RPMI8226 (cell line): ENCODE data around the gene HPS1.

Experiments used
- DNase-seq: peaks from one replicate; pipeline ENCODE4 v3.0.0-alpha.2; 2015

HPS1 gene

DNA sequence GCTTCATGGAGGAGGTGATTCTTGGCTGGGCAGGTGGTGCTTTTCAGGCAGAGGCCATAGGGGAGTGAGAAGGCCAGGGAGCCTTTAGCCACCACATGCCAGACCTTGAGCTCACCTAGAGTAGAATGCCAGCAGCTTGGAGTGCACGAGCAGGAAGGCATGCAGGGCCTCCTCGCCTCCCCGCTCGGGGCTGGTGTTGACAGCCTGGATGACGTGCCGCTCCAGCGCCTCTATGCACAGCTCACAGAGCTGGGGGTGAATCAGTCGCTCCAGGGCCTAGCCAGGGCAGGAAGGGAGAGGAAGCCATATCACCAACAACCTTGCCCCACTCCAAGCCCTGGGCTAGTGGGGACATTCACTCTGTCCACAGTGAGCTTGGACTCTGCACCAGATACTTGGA lies 15.7 kb downstream of the HPS1 start:
- DNase-seq: no peak

DNA sequence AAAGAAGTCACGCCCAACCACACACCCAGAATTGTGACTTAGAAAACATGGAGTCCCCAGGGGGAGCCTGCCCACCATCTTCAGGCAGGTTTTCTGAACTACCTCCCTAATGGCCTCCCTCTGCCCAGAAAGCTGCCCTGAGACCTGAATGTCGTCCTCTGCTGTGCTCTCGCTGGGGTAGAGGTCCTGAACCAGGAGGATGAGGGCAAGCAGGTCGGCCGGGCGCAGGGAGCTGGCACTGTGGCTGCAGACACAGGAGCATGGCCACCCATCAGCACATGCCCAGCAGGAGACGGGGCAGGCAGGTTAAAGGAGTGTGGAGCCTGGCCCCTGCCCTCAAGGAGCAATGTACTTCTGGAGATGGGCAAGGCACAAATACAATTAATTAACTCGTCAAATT lies 16.3 kb downstream of the HPS1 start:
- DNase-seq: no peak

DNA sequence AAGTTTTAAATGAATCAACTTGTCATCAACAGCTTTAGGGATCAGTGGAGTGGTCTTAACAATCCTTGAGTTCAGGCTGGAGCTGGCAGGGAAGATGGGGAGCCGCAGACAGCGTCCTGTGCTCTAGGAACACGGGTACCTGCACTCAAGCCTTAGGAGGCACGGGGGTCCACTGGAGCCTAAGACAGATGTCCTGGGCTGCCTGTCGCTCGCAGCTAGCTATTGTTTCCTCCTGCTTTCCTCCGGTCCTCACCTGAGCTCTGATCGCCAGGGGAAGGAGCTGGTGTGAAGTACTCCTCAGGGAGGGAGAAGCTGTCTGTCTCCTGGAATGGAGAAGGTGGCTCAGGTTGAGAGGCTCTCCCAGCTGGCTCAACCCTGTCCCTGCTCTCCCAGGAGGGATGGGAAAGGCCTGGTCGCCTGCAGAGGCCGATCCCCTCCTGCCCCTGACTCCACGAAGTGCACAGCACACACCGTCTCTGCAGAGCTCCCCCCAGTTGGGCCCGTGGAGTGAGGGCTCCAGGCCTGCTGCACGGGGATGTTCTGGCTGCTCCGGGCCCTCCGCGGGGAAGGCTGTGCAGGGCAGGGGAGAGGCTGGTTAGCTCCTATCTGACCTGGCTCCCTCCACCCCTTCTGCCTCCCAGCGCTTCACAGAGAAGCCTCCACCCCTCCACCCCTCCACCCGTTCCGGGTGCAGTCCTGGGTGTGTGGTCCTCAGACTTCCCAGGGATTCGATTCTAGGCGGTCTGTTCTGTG lies 17.2 kb downstream of the HPS1 start:
- no peak for DNase-seq

DNA sequence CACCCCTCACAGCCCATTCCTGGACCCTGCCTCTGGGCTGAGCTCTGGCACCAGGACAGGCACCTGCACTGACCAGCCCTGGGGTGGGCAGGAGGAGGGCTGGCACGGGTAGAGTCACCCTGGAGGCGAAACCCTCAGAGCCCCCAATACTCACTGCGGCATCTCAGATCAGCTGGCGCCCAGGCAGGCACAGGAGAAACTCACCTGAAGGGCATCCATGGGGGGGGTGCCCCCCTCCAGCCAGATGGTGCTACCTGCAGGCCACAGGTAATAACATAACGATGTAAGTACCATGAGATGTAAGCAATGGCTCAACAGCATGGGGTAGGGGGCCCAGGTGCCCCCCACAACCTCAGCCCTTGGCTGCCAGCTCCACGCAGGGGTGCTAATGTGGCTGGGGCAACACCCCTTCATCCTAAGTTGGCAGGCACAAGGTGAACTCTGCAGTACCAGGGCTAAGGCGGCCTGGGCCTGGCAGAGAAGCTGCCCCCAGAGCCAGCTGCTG lies 19.7 kb downstream of the HPS1 start:
- no peak for DNase-seq

DNA sequence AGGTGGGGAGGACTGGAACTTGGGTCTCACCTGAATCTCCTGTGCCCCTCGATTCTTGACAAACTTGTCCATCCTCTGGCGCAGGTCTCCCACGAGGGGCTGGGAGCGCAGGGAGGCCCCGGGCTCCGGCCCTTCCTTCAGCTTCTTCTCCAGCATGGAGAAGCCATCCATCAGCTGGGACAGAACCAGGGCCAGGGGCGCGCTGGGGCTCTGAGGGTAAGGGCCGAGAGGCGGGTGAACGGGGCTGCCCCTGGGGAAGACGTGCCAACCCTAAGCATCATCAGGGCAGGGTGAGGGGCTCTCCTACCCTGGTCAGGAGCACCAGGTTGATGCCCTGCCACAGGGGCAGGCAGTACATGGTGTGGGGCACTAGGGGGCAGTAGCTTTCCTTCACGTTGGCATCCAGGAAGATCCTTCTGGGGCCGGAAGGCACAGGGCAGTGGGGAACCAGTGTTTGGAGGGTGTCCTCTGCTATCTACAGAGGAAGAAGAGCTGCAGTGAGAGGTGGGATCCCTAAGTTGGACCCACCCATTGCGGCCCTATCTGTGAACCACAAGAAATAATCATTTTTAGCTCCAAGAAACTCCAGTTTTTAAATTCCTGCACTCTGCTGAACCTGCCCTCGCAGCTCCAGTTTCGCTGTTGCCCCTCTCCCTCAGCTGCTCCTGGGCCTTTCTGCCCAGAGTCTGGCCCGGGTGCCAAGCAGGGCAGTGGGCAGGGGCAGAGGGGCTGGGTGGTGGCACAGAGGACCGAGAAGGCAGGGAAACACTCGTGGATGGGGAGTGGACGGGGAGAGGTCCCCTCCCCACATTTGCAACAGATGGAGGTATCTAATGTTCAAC lies 21.0 kb downstream of the HPS1 start:
- DNase-seq: peak; percentile 31

DNA sequence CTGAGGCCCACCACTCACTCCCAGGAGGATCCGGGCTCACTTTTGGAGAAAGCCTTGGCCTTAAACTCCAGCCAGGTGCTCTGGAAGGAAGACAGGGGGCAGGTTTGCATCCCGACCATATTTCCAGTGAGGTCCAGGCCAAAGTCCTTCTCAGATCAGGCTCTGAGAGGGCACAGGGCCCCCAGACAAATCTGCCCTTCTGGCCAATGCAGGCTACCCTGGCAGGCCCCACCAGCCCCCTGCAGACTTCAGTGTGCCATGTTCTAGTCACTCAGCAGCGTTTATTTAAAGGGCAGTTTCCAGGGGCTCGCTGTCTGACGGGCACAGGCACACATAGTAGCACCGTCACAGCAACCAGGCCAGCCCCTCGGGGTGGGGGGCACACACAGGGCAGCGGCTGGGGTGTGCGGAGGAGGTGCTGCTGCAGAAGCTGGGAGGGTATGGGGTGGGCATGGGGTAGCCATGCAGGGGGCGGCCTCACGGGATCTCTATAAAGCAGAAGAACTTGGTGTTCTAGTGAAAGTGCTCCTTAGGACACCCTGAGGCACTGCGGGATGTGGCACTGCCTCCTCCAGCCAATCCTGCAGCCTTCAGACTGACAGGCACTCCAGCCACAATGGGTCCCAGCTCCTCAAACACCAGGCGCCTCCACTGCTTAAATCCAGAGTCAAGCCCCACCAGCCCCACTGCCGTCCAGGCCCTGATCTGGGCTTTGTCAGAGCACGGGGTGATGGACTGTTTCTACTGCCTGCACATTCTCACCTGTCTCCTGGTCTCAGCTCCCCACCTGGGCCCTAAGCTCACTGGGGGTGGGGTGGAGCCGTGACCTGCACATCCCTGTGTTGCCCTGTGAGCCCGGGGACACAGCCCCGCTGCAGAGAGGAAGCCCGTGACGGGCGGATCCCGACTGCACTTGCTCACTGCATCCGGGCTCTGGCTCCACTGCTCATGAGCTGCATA lies 22.2 kb downstream of the HPS1 start:
- DNase-seq: no peak

DNA sequence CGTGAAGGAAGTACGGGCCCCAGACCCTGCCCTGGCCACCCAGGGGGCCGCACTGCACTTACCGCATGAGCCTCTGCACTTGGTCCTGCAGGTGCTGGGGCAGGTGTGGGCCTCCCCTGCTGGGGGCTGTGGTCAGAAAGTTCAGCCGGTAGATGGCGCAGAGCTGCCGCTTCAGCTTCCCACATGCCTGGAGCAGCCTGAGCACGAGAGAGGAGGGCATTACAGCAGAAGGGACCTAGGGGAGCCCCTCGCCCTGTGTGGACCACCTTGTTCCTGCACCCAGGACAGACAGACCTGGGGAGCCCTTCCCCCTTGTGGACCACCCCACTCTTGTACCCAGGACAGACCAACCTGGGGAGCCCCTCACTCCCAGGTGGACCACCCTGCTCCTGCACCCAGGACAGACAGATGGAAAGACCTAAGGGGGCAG lies 23.0 kb downstream of the HPS1 start:
- DNase-seq: no peak

DNA sequence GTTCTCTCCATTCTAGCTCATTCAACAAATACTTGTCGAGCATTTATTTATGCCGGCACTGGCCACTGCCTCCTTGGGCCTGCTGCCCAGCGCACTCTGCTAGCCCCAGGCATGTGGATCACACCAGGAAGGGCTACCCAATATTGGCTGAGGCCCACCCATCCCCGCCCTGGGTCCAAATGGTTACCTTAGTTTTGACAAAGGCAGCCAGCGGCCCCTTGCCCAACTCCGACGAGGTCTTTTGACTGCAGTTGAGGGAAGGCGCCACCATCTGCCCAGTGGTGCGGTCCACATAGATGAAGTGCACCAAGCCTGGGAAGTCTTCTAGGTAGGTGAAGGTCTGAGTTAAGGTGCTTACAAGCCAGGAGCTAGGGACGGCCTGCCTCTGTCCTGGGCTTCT lies 24.6 kb downstream of the HPS1 start:
- DNase-seq: no peak

DNA sequence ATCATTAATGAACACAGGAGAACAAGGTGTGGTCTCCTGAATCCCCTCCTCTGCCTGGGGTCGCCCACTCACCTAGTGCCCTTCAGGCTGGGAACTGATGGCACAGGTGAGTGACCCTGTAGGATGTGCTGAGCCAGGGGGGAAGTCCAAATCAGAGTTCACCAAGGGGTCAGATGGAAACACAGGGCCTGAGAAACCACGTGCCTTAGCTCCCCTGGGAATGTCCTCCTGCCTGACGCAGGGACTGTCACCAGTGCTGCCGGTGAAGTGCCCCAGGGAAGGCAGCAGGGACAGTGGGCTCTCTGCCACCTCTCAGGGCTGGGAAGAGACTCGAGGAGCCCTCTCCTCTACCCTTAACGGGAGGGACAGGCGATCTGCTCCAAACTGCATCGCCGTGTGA lies 25.9 kb downstream of the HPS1 start:
- no peak for DNase-seq

DNA sequence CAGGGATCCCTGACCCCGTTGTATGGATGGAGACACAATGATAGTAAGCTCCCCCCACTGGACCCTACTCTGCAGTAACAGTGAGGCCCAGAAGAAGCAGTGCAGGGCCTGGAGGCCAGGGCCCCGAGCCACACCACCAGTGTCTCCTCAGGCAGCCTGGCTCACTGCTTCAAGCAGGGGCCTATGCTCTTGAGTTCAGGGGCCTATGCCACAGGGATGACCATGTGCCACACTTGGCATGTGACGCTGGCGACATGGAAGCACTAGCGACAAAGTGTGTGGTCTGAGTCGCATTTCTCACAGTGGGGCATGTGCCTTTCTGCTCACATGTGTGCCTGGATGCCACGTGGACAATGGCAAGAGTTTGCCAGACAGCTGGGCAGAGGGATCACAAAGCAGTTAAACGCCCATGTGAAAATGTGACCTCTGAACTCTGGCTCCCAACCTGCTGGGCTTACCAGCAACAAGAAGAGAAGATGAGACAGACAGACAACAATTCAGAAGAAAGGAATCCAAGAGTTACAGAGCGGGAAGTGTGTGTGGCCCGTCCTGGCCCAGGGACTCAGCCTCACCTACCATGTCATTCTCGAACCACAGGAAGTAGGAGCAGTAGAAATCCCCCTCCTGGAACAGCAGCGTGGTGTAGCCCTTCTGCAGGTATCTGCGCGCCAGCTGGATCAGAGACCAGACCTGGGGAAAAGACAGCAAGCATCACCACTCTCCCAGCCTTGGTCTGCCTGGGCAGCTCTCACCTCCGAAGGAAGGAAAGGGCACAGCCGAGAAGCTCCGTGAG lies 27.1 kb downstream of the HPS1 start:
- DNase-seq: no peak

DNA sequence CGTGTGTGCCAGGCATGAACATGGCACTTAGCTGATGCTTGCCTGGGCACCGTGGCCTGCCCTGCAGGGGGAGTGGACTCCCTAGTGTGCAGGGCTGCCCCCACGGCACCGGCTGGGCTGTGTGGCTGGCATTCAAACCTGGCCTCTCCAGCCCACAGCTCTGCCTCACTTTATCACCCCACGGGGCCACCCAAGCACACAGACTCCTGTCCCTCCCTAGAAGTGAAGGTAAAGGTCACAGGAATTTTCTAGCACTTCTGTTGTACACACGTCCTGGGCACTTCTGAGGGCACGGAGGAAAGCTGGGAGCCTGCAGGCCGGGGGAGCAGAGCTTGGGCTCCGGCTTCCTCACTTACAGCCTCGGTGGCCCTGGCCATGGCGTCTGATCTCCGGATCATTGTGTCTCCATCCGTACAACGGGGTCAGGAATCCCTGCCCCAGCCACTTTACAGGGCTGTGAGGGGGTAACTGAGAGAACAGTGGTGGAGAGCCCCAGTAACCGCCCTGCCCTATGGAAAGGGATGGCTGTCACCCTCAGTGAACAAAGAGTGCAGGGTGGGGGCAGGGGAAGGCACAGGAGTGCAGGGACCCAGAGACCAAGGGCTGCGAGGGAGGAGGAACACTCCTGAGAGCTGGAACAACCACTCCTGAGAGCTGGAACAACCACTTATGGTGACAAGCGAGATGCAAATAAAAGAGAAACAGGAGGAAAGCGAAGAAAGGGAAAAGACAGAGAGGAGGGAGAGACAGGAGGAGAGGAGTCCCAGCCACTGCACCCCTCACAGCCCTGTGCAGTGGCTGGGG lies 27.9 kb downstream of the HPS1 start:
- DNase-seq: no peak

DNA sequence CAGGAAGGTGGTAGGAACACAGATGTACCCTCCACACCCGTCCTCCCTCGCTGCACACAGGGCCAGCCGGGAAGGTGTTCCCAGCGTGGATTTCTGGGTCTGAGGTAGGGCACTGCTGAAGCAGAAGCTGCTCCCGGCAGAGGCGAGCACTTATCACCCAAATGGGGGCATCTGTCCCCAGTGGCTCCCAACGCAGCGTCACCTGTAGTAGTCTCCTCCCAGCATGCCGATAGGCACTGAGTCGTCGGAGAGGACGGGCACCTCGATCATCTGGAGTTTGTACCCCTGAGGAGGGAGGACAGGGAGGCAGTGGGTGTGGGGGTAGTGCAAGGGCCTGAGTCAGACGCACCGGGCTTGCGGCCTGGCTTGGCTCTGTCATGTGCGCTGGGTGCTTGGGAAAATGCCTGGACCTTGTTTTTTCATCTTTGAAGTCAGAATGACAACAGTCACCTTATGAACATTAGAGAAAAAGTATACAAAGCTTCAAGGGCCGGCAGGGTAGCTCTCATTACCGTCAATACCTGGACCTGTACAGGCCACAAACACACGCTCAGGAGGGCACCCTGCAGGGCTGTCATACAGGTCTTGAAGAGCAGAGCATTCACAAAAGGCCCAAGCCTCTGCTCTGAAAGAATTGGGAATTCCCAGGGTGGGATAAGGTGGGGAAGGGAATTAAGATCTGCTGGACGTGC lies 28.6 kb downstream of the HPS1 start:
- no peak for DNase-seq

DNA sequence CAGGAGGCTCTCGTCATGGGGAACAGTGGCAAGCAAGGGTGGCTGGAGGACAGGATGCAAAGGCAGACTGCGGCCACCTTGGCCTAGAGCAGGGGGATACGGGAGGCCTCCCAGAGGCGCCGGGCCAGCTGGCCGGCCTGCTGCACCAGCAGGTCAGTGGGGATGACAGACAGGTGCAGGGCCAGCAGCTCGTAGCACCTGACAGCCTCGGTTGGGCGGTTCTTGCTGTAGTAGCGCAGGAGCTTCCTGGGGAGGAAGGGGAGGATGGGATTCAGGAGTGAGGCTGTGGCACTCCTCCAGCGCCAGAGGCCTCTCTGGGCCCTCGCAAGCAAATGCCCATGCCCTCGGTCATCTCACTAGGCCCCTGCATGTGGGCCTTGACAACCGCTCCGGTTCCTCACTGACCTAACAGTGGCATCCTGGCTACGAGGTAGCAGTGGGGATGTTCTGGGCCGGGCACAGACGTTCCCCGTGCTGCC lies 29.2 kb downstream of the HPS1 start:
- DNase-seq: no peak

DNA sequence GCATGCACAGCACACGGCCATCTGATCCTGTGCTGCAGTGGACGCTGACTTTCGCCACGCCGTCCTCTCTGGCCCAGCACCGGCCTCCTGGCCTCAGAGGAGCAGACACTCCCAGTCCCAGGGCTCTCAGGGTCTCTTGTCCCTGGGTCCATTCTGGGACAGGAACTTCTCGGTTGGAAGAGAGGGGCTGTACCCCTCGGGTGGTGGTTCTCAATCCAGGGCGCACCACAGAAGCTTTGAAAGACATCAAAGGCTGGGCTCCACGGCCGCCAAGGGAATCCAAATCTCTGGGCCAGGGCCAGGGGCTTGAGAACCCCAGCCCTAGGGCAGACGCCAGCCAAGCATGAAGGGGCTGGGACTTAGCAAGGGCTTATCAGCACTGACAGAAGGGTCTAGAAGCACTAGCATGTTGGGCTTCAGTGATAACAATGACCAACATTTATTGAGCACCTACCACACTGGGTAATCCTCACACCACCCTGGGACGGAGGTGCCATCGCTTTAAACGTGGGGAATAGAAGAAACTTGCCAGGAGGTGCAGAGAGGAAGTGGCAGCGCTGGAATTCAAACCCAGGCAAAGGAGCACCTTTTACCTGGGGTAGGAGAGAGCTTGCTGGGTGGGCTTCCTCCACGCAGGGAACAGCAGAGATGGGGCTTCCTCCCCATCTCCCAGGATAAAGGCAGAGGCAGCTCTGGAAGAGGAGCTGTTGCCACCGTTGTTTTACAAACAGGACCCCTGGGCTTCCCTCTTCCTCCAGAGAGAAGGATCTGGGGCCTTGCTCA lies 29.9 kb downstream of the HPS1 start:
- no peak for DNase-seq

DNA sequence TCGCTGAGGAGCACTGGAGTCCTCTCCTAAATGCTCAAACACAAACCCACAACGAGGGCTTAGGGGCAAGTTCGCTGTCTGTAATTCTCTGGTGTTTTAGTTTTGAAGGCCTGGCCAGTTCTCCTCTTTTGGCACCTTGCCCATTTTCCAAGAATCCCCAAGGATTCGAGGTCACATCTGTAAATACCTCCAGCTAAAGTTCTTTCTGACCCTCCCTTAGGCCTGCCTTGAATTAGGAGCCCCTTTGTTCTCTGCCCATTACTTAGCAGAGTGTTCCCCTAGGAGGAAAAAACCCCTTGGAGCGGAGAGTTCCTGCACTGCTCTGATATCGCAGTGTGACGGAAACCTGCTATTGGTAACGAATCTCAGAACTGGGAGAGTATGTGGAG lies 31.0 kb downstream of the HPS1 start:
- no peak for DNase-seq

DNA sequence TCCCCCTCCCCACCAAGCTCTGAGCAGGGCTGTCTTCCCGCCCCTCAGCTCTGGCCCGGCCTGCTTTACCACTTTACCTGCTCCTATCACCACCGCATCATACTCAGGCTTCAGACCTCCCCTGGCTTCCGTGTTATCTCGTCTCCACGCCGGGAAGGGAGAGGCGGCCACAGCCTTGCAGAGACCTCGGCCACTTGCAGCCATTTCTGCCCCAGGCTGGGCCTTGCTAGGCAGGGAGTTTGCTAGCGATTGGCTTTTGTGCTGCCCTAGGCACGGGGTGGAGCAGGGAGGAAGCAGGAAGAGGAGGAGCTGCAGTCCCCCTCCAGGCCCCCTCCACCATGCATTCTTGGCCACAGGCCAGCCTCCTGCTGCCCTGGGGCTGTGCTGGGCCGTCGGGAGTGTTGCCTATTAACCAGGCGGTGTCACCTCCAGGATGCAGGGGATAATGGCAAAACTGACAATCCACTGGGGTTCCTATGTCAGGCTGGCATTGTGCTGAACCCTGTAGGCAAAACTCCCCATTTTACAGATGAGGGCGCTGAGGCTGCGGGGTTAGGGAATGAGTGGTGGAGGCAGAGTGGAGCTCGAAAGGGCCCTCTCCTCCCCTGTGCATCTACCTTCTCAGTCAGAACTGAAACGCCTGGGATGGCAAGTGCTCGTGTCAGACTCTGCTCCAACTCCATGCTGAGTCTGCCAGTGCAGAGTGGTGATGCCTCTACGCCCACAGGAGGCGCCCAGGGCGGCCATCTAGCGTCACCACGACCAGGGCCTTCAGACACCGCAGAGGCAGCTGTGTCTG lies 31.6 kb downstream of the HPS1 start, which contains the start of gene PYROXD2:
Gene PYROXD2 (minus strand): TSS at position 251 of the 799 bp plus-strand sequence. CDS start 47 bp downstream, at position 204.
- peak; percentile 12 for DNase-seq

DNA sequence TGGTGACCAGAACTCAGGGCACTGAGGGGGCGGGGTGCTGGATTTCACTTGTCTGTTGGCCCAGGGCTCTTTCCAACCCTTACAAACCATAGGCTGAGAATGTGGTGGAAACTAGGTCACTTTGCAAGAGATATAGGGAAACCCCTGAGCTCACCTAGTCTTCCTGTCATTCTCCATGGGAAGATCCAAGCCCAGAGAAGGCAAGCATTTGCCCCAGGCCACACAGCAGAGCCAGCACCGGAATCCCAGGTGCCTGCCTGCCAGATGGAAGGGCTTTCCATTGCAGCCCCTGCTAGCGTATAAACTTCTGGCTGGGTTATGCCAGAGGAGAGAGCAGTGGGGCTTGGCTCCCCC lies 32.2 kb downstream of the HPS1 start:
- no peak for DNase-seq

DNA sequence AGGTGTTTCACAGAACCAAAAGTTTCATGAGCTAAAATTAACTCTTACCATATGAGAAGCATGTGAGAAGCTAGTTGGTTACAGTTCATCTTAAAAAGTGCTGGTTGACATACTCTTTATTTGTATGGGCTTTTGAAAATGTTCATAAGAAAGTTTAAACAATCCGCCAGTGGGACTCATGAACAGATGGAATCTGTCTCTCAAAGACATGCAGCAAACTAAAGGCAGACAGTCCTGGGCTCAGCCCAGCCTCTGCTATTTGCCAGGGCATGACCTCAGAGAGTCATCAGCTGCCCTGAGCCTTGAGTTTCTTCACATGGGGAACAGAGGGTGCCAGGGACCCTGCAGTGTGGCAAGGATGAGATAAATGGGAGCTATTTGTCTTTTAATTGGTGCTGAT lies 35.0 kb downstream of the HPS1 start:
- DNase-seq: no peak

DNA sequence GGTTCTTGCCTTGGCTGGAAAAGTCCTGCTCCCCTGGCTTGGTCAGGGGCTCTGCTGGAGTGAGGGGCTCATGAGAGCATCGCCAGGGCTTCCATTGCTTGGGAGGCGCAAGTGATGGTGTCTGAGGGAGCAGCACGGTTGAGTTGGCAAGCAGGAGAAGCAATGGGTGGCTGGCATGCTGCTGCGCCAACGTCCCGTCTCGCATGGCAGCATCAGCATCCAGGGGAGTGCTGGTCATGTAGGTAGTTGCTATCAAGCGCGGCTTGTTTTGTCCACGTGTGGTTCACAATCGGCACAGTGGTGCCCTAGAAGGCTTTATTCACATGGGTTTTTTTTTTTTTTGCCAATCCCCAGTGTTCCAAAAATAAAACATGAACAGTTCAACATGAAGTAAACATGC lies 35.6 kb downstream of the HPS1 start:
- DNase-seq: no peak
